ENCODE data around the gene PLVAP.

- no peak for TF ChIP-seq CTCF (IDR thresholded peaks at IDR 0.05)
- no peak for TF ChIP-seq POLR2A (IDR thresholded peaks at IDR 0.05)
These were observed 37.0 kb upstream of the PLVAP start for GRCh38 chr19:17414097-17414496.

All from lower leg skin (tissue), 3 donors.